Measurements from ENCODE around the gene VPREB1.

DNA sequence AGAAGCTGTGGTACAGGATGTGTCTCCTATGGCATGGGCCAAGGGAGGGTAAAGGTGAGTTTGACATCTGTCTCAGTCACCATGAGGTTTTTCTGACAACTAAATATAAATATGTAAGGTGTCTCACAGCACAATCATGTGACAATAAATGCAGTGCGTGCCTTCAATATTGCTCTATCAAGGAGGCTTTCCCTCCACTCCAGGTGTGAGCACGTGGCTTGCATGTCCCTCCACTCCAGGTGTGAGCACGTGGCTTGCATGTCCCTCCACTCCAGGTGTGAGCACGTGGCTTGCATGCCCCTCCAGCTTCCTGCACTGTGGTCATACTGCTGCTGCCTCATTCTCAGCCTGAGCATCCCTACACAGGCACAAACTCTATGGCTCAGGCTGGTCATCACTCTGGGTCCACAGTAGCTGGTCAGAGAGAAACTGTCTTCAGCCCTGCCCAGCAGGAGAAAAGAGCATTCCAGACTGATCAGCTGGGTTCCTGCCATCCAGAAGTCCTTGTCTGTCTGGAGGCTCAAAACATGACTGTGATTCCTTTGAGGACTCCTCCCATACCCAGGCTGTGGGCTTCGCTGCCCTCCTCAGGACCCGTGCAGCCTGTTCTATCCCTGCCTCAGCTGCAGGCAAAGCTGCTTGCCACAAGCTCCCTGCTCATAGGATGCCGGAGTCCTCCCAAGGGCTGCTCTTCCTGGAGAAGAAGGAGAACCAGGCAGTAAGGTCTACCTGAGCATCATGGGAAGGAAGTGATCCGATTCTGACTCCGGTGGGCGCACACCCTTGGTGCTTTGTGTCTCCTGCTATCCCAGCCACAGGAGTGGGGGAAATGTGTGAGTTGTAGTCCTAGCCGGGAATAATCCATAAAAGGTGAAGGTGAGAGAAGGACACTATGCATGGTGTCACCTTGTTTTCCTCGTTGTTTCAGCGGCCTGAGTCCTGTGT, 33.4 kb upstream of the VPREB1 start:
- TF ChIP-seq POLR2A (IDR thresholded peaks at IDR 0.05) (no peak), POLR2AphosphoS5 (IDR thresholded peaks at IDR 0.05) (no peak)
- TF ChIP-seq, protein P1, sequence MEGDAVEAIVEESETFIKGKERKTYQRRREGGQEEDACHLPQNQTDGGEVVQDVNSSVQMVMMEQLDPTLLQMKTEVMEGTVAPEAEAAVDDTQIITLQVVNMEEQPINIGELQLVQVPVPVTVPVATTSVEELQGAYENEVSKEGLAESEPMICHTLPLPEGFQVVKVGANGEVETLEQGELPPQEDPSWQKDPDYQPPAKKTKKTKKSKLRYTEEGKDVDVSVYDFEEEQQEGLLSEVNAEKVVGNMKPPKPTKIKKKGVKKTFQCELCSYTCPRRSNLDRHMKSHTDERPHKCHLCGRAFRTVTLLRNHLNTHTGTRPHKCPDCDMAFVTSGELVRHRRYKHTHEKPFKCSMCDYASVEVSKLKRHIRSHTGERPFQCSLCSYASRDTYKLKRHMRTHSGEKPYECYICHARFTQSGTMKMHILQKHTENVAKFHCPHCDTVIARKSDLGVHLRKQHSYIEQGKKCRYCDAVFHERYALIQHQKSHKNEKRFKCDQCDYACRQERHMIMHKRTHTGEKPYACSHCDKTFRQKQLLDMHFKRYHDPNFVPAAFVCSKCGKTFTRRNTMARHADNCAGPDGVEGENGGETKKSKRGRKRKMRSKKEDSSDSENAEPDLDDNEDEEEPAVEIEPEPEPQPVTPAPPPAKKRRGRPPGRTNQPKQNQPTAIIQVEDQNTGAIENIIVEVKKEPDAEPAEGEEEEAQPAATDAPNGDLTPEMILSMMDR (IDR thresholded peaks at IDR 0.05), result no peak
